Measurements from ENCODE around the gene SCAF8. TPM values are rescaled to one million over a fixed set of nuclear protein-coding genes. Genes with fewer than 3 reads are reported as not detected.

The SCAF8 gene
- total and polyA plus RNA-seq, 9 of the 15 experiments (the other 6 are each of a cell fraction or from before 2014, with no cell fraction given), result 10.5 to 46.6 (median 23.2) TPM

DNA sequence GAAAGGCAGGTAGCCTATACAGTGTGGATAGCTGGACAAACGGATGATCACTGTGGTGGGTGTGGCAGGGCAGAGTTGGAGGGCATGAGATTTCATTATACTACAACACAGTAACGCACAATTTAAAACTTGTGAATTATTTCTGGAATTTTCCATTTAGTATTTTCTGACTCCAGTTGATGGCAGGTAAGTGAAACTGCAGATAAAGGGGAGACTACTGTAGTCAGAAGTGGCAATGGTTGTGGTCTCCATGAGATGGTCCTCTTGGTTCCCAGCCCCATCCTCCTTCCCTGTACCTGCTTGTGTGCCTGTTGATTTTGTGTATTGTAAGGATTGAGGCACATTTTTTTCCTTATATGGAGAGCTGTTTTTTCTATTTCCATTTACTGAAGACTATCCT is 22.5 kb upstream of the SCAF8 start (continued):
- TF ChIP-seq ZNF511 (CRISPR knock-in tag; IDR thresholded peaks at IDR 0.05) (no peak), SREBF1 (IDR thresholded peaks at IDR 0.05; ENCODE audit: borderline replicate concordance, low read depth, low read length) (no peak)

GRCh38 chr6:154715446-154715845 is 17.8 kb upstream of the SCAF8 start:
- Histone ChIP-seq H2AFZ (ENCODE audit: low read depth, low read length) (no peak overlapping the region), H3K9me3 (replicated peaks; ENCODE audit: control insufficient read depth, insufficient read depth, low read depth, low read length) (no peaks in the 10 kb centered on the region; the same call in none of the 2 replicates), H3K36me3 (ENCODE audit: control insufficient read depth, insufficient read depth, low read length) (no peaks in the 10 kb centered on the region), H3K9me1 (ENCODE audit: control insufficient read depth, insufficient read depth, low read length) (no peaks in the 10 kb centered on the region), H3K9ac (ENCODE audit: insufficient read depth in 1 of 2, low read depth in 2 of 2, low read length in 2 of 2) (no peak overlapping the region), H3K4me2 (ENCODE audit: insufficient read depth, low read length) (no peak overlapping the region), H3K79me2 (ENCODE audit: control insufficient read depth, insufficient read depth, low read length) (no peaks in the 10 kb centered on the region), H3K4me1 (replicated peaks in 1 of 2; ENCODE audit: control insufficient read depth in 2 of 2, insufficient read depth in 2 of 2, low read length in 2 of 2) (peaks cover 0 to 6% of the 10 kb centered on the region in 2 experiments; a peak in 1 of 5 replicates), H3K27me3 (ENCODE audit: control insufficient read depth in 2 of 2, insufficient read depth in 2 of 2, low read length in 2 of 2) (peaks cover 3% of the 10 kb centered on the region in 2 experiments; a peak in 1 of 5 replicates), H4K20me1 (replicated peaks; ENCODE audit: control insufficient read depth, insufficient read depth, low read length) (no peaks in the 10 kb centered on the region), H3K4me3 (no peak overlapping the region), H3K27ac (ENCODE audit: extremely low read depth, low read depth, low read length) (no peak overlapping the region)
- ATAC-seq (no peak), FAIRE-seq (no peak), DNase-seq (ENCODE audit: extremely low read depth in 1 of 4, low spot score in 3 of 4) (no peak)
- in situ Hi-C loops (cut with MboI), result no loop called here
- CTCF ChIA-PET (ENCODE audit: low intra/inter-chr PET ratio), result no interaction called here
- POLR2A ChIA-PET, result no interaction called here
- intact Hi-C loops (cut with micrococcal nuclease), result no loop called here
- 59% methylated on average over 1 of the region's 1 CpG for WGBS (ENCODE audit: insufficient coverage, low coverage, missing lambda C conversion rate)
- no TSS peak for BruUV-seq (replicated peaks)
- TF ChIP-seq HMGN3 (IDR thresholded peaks at IDR 0.05; ENCODE audit: borderline replicate concordance, extremely low read depth, insufficient read length, low read depth, low read length) (no peak), RREB1 (CRISPR knock-in tag; IDR thresholded peaks at IDR 0.05) (no peak), RBFOX2 (IDR thresholded peaks at IDR 0.05; ENCODE audit: low read depth, low read length) (no peak), SUPT5H (IDR thresholded peaks at IDR 0.05) (no peak), TRIM25 (IDR thresholded peaks at IDR 0.05; ENCODE audit: borderline replicate concordance) (no peak), BDP1 (IDR thresholded peaks at IDR 0.05; ENCODE audit: insufficient read depth, insufficient read length) (no peak)
- TF ChIP-seq, protein P1, sequence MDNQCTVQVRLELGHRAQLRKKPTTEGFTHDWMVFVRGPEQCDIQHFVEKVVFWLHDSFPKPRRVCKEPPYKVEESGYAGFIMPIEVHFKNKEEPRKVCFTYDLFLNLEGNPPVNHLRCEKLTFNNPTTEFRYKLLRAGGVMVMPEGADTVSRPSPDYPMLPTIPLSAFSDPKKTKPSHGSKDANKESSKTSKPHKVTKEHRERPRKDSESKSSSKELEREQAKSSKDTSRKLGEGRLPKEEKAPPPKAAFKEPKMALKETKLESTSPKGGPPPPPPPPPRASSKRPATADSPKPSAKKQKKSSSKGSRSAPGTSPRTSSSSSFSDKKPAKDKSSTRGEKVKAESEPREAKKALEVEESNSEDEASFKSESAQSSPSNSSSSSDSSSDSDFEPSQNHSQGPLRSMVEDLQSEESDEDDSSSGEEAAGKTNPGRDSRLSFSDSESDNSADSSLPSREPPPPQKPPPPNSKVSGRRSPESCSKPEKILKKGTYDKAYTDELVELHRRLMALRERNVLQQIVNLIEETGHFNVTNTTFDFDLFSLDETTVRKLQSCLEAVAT (IDR thresholded peaks at IDR 0.05), result no peak
- TF ChIP-seq, protein P2, sequence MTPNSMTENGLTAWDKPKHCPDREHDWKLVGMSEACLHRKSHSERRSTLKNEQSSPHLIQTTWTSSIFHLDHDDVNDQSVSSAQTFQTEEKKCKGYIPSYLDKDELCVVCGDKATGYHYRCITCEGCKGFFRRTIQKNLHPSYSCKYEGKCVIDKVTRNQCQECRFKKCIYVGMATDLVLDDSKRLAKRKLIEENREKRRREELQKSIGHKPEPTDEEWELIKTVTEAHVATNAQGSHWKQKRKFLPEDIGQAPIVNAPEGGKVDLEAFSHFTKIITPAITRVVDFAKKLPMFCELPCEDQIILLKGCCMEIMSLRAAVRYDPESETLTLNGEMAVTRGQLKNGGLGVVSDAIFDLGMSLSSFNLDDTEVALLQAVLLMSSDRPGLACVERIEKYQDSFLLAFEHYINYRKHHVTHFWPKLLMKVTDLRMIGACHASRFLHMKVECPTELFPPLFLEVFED (CRISPR knock-in tag; conservative IDR thresholded peaks at IDR 0.05), result no peak

Measured in K562 (cell line).